Tibial nerve (tissue), 4 donors: ENCODE data around the gene MAMSTR.

Experiments
- CTCF ChIP-seq, 5 experiments: fragments of 200-600 bp in 3 of 5; fragments of 450-650 bp in 2 of 5; sonication (generic) in 3 of 5; IDR thresholded peaks; one replicate each; pipeline ENCODE4 v1.5.1; 2016 to 2019; ENCODE audit warnings: antibody characterized with exemption in 5 of 5, mild to moderate bottlenecking in 3 of 5, moderate library complexity in 2 of 5
- EP300 ChIP-seq, 2 donors: sonication (generic); formaldehyde crosslinking; IDR thresholded peaks; one replicate each; pipeline ENCODE4 v1.6.1; 2017; ENCODE audit warnings: antibody characterized with exemption in 2 of 2, mild to moderate bottlenecking in 1 of 2

- TF ChIP-seq EP300 (IDR thresholded peaks at IDR 0.05) = no peak
- TF ChIP-seq CTCF (IDR thresholded peaks at IDR 0.05) = no peak
These were observed 35.6 kb upstream of the MAMSTR start, which contains the start of gene FGF21 for GRCh38 chr19:48755084-48755641.
